ENCODE results near the gene SLC25A30.
"Not testable (repeated sequence)": the region's sequence is repeated elsewhere in the genome, so short reads cannot be mapped to it uniquely, and the experiment has no call there.

DNA sequence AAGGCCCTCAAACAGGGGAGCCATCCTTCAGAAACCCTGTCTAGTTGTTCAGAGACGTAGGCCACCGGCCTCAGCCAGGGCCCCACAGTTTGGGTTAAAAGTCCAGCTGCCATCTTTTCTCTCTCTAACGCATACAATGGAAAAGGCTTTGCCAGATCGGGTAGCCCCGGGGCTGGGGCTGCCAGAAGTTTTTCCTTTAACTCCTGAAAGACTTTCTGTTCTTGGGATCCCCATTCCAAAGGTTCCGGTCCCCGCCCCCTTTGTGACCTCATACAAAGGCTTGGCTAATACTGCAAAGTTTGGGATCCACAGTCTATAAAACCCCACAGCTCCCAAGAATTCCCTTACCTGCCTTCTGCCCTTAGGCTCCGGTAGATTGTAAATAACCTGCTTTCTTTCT is 37.5 kb downstream of the SLC25A30 start:
- TF ChIP-seq, protein P1, sequence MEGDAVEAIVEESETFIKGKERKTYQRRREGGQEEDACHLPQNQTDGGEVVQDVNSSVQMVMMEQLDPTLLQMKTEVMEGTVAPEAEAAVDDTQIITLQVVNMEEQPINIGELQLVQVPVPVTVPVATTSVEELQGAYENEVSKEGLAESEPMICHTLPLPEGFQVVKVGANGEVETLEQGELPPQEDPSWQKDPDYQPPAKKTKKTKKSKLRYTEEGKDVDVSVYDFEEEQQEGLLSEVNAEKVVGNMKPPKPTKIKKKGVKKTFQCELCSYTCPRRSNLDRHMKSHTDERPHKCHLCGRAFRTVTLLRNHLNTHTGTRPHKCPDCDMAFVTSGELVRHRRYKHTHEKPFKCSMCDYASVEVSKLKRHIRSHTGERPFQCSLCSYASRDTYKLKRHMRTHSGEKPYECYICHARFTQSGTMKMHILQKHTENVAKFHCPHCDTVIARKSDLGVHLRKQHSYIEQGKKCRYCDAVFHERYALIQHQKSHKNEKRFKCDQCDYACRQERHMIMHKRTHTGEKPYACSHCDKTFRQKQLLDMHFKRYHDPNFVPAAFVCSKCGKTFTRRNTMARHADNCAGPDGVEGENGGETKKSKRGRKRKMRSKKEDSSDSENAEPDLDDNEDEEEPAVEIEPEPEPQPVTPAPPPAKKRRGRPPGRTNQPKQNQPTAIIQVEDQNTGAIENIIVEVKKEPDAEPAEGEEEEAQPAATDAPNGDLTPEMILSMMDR (IDR thresholded peaks at IDR 0.05) = not testable (repeated sequence)
- TF ChIP-seq POLR2A (IDR thresholded peaks at IDR 0.05) = not testable (repeated sequence)
